ENCODE results near the gene TBK1.
"Not testable (repeated sequence)": the region's sequence is repeated elsewhere in the genome, so short reads cannot be mapped to it uniquely, and the experiment has no call there.

Gene TBK1

DNA sequence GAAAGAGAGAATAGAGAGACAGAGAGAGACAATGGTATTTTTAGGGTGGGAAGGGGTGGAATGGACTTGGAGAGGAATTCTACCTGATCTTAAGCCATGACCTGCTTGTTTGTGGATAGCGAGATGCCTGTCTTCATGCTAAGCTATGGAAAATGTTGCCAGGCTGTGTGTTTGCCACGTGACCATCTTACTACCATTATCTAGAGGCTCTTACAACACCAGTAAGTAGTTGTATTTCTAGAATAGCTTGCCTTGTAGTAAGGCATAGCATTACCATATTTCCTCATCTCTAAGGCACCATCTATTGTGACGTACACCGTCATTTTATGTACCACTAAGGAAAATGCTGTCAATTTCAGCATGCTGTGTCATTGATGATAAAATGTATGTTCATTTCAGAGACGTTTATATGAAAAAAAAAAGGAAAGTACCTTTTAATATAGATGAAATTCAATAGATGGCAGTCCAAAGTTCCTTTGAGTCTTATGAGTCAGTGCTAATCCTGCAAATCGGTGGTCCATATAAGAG, 82.8 kb downstream of the TBK1 start:
- no peak overlapping the region for H2AFZ ChIP-seq (ENCODE audit: low read depth, low read length)
- ATAC-seq (ENCODE audit: insufficient read depth, low read depth) (no peak), DNase-seq (no peak)
- no peak overlapping the region for H3K27ac ChIP-seq (ENCODE audit: low read length)
- no peaks in the 10 kb centered on the region for H3K36me3 ChIP-seq (ENCODE audit: insufficient read depth, low read length)
- H3K79me2 ChIP-seq (ENCODE audit: insufficient read depth, low read length), result no peaks in the 10 kb centered on the region
- H4K20me1 ChIP-seq (ENCODE audit: insufficient read depth, low read length), result no peaks in the 10 kb centered on the region
- H3K27me3 ChIP-seq (ENCODE audit: insufficient read depth, low read length, poor library complexity), result no peaks in the 10 kb centered on the region
- no peak overlapping the region for H3K4me3 ChIP-seq (ENCODE audit: low read depth in 1 of 2, low read length in 2 of 2)
- no peak overlapping the region for H3K9ac ChIP-seq (ENCODE audit: low read depth, low read length)
- no peaks in the 10 kb centered on the region for H3K9me3 ChIP-seq (ENCODE audit: insufficient read depth, low read length, severe bottlenecking)
- no peak for TF ChIP-seq EZH2 (IDR thresholded peaks at IDR 0.05; ENCODE audit: borderline replicate concordance, low read depth, low read length, severe bottlenecking)
- TF ChIP-seq, protein P1, sequence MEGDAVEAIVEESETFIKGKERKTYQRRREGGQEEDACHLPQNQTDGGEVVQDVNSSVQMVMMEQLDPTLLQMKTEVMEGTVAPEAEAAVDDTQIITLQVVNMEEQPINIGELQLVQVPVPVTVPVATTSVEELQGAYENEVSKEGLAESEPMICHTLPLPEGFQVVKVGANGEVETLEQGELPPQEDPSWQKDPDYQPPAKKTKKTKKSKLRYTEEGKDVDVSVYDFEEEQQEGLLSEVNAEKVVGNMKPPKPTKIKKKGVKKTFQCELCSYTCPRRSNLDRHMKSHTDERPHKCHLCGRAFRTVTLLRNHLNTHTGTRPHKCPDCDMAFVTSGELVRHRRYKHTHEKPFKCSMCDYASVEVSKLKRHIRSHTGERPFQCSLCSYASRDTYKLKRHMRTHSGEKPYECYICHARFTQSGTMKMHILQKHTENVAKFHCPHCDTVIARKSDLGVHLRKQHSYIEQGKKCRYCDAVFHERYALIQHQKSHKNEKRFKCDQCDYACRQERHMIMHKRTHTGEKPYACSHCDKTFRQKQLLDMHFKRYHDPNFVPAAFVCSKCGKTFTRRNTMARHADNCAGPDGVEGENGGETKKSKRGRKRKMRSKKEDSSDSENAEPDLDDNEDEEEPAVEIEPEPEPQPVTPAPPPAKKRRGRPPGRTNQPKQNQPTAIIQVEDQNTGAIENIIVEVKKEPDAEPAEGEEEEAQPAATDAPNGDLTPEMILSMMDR (IDR thresholded peaks at IDR 0.05; ENCODE audit: borderline replicate concordance, extremely low read depth, low read length, poor library complexity, severe bottlenecking), result no peak
- H3K4me2 ChIP-seq (ENCODE audit: insufficient read depth, low read length), result no peak overlapping the region
- H3K4me1 ChIP-seq (ENCODE audit: insufficient read depth, low read length), result peaks cover under 1% of the 10 kb centered on the region; the same call in 1 of the 2 replicates

DNA sequence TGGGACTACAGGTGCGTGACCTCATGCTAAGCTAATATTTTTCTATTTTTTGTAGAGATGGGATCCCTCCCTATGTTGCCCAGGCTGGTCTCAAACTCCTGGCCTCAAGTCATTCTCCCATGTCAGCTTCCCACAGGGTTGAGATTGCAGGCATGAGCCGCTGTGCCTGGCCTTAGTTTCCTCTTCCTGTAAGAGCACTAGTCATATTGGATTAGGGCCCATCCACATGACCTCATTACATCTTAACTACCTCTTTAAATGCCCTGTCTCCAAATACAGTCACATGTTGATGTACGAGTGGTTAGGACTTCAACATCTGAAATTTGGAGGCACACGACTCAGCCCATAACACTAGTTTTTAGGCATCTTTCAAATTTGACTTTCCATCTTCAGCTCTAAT, 86.2 kb downstream of the TBK1 start:
- no peaks in the 10 kb centered on the region for H3K4me1 ChIP-seq (ENCODE audit: insufficient read depth, low read length)
- H2AFZ ChIP-seq (ENCODE audit: low read depth, low read length), result no peak overlapping the region
- H3K4me2 ChIP-seq (ENCODE audit: insufficient read depth, low read length), result no peak overlapping the region
- H3K27me3 ChIP-seq (ENCODE audit: insufficient read depth, low read length, poor library complexity), result no peaks in the 10 kb centered on the region
- H3K4me3 ChIP-seq (ENCODE audit: low read depth in 1 of 2, low read length in 2 of 2), result no peak overlapping the region
- H3K79me2 ChIP-seq (ENCODE audit: insufficient read depth, low read length), result no peaks in the 10 kb centered on the region
- no peak overlapping the region for H3K9ac ChIP-seq (ENCODE audit: low read depth, low read length)
- ATAC-seq (ENCODE audit: insufficient read depth, low read depth) (no peak), DNase-seq (no peak)
- H3K27ac ChIP-seq (ENCODE audit: low read length), result no peak overlapping the region
- no peak for TF ChIP-seq EZH2 (IDR thresholded peaks at IDR 0.05; ENCODE audit: borderline replicate concordance, low read depth, low read length, severe bottlenecking)
- TF ChIP-seq, protein P1 (IDR thresholded peaks at IDR 0.05; ENCODE audit: borderline replicate concordance, extremely low read depth, low read length, poor library complexity, severe bottlenecking), result no peak
- H4K20me1 ChIP-seq (ENCODE audit: insufficient read depth, low read length), result no peaks in the 10 kb centered on the region
- no peaks in the 10 kb centered on the region for H3K36me3 ChIP-seq (ENCODE audit: insufficient read depth, low read length)
- no peaks in the 10 kb centered on the region for H3K9me3 ChIP-seq (ENCODE audit: insufficient read depth, low read length, severe bottlenecking)

DNA sequence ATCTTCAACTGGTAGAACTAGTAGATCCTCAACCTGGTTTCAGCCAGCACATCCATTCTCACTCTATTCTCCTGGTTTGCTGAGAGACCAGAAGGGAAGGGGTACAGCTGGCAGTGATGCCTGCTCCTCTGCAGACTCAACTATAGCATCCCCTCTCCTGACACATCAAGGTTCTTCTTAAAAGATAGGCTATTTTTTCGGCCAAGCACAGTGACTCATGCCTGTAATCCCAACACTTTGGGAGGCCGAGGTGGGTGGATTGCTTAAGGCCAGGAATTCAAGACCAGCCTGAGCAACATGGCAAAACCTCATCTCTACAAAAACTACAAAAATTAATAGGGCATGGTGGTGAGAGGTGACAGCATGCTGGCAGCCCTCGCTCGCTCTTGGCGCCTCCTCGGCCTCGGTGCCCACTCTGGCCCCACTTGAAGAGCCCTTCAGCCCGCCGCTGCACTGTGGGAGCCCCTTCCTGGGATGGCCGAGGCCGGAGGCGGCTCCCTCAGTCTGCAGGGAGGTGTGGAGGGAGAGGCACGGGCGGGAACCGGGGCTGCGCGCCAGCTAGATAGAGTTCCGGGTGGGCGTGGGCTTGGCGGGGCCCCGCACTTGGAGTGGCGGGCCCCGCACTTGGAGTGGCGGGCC, 90.6 kb downstream of the TBK1 start:
- not testable (repeated sequence) for H4K20me1 ChIP-seq (ENCODE audit: insufficient read depth, low read length); DNase-seq; ATAC-seq (ENCODE audit: insufficient read depth, low read depth); H3K4me3 ChIP-seq (ENCODE audit: low read depth in 1 of 2, low read length in 2 of 2); H3K79me2 ChIP-seq (ENCODE audit: insufficient read depth, low read length); H3K36me3 ChIP-seq (ENCODE audit: insufficient read depth, low read length); H3K9ac ChIP-seq (ENCODE audit: low read depth, low read length); H3K4me2 ChIP-seq (ENCODE audit: insufficient read depth, low read length); H3K4me1 ChIP-seq (ENCODE audit: insufficient read depth, low read length); H2AFZ ChIP-seq (ENCODE audit: low read depth, low read length); H3K27me3 ChIP-seq (ENCODE audit: insufficient read depth, low read length, poor library complexity); H3K9me3 ChIP-seq (ENCODE audit: insufficient read depth, low read length, severe bottlenecking); H3K27ac ChIP-seq (ENCODE audit: low read length)

DNA sequence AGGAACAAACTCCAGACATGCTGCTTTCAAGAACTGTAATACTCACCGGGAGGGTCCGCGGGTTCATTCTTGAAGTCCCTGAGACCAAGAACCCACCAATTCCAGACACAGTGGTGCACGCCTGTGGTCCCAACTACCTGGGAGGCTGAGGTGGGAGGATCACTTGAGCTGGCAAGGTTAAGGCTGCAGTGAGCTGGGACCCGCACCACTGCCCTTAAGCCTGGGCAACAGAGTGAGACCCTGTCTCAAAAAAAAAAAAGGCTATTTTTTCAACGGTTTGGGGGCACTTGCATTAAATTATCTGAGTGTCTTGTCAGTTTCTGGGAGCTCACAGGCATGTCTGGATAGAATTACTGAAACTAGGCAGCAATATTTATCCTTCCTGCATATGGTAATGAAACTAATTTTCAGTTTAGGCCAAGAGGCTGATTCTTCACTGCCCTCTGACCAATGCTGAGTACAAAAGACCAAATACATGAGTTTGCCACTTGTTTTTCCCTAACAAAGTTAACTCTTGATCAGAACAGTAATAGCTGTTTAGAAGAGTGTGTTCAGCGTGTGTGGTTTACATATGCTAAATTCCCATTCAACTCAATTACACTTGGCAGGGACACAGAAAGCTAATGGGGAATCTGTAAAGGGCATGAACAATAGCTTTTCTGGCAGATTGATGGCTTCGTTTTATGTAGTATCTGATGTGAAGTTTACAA, 92.6 kb downstream of the TBK1 start:
- Histone ChIP-seq H3K4me2 (ENCODE audit: insufficient read depth, low read length) (no peak overlapping the region), H4K20me1 (ENCODE audit: insufficient read depth, low read length) (no peaks in the 10 kb centered on the region), H3K9ac (ENCODE audit: low read depth, low read length) (no peak overlapping the region), H3K27ac (ENCODE audit: low read length) (no peak overlapping the region), H3K79me2 (ENCODE audit: insufficient read depth, low read length) (no peaks in the 10 kb centered on the region), H3K36me3 (ENCODE audit: insufficient read depth, low read length) (no peaks in the 10 kb centered on the region), H3K9me3 (ENCODE audit: insufficient read depth, low read length, severe bottlenecking) (no peaks in the 10 kb centered on the region), H3K4me3 (ENCODE audit: low read depth in 1 of 2, low read length in 2 of 2) (no peak overlapping the region), H3K4me1 (ENCODE audit: insufficient read depth, low read length) (0 out of 2 replicates have a peak, but pooled peaks cover 4% of the 10 kb centered on the region), H3K27me3 (ENCODE audit: insufficient read depth, low read length, poor library complexity) (no peaks in the 10 kb centered on the region), H2AFZ (ENCODE audit: low read depth, low read length) (no peak overlapping the region)
- TF ChIP-seq EZH2 (IDR thresholded peaks at IDR 0.05; ENCODE audit: borderline replicate concordance, low read depth, low read length, severe bottlenecking), result no peak
- TF ChIP-seq, protein P1 (IDR thresholded peaks at IDR 0.05; ENCODE audit: borderline replicate concordance, extremely low read depth, low read length, poor library complexity, severe bottlenecking), result no peak
- ATAC-seq (ENCODE audit: insufficient read depth, low read depth), result no peak
- no peak for DNase-seq
